Sigmoid colon (tissue), 7 donors: ENCODE data around the gene UBLCP1. TPM values are rescaled to one million over a fixed set of nuclear protein-coding genes. Genes with fewer than 3 reads are reported as not detected.

Experiments
- DNase-seq: peaks from one replicate; pipeline ENCODE4 v3.0.0-alpha.2; 2019
- H3K27ac ChIP-seq, 4 donors: fragments of 200-600 bp; sonication (generic); one replicate each; pipeline ENCODE4 v1.5.1; 2016 to 2019; ENCODE audit warnings: mild to moderate bottlenecking in 1 of 4
- H3K27me3 ChIP-seq, 3 donors: fragments of 200-600 bp; sonication (generic); one replicate each; pipeline ENCODE4 v1.5.1; 2019; ENCODE audit warnings: mild to moderate bottlenecking in 1 of 3
- H3K36me3 ChIP-seq, 4 donors: fragments of 200-600 bp; sonication (generic); one replicate each; pipeline ENCODE4 v1.5.1; 2016 to 2019
- H3K4me1 ChIP-seq, 4 donors: fragments of 200-600 bp; sonication (generic); one replicate each; pipeline ENCODE4 v1.5.1; 2017 to 2019
- H3K4me3 ChIP-seq, 4 donors: fragments of 200-600 bp; sonication (generic); one replicate each; pipeline ENCODE4 v1.5.1; 2017 to 2019; ENCODE audit warnings: mild to moderate bottlenecking in 2 of 4, moderate library complexity in 1 of 4
- H3K9me3 ChIP-seq, 4 donors: fragments of 200-600 bp in 3 of 4; sonication (generic) in 3 of 4; one replicate each; pipeline versions ENCODE4 v1.5.1 to v1.6.1; 2013 to 2019
- CTCF ChIP-seq, 4 experiments: fragments of 450-650 bp in 3 of 4; fragments of 200-600 bp in 1 of 4; IDR thresholded peaks; one replicate each; pipeline ENCODE4 v1.5.1; 2016 to 2019; ENCODE audit warnings: antibody characterized with exemption in 4 of 4, mild to moderate bottlenecking in 3 of 4, moderate library complexity in 2 of 4
- EP300 ChIP-seq, 4 donors: sonication (generic); formaldehyde crosslinking; IDR thresholded peaks; one replicate each; pipeline ENCODE4 v1.6.1; 2017; ENCODE audit warnings: antibody characterized with exemption in 4 of 4
- POLR2A ChIP-seq, 2 donors: fragments of 450-650 bp; IDR thresholded peaks; one replicate each; pipeline ENCODE4 v1.6.1; 2016; ENCODE audit warnings: antibody characterized with exemption in 2 of 2, mild to moderate bottlenecking in 2 of 2, moderate library complexity in 2 of 2
- POLR2AphosphoS5 ChIP-seq, 4 donors: sonication (generic); formaldehyde crosslinking; IDR thresholded peaks; one replicate each; pipeline ENCODE4 v1.6.1; 2017; ENCODE audit warnings: antibody characterized with exemption in 4 of 4
- WGBS, 2 donors: extraction: QIAGEN DNeasy Blood & Tissue Kit; methylation state at CpG; one replicate each; pipeline ENCODE4 v1.1.7; 2013; 5-methylcytosine and 5-hydroxymethylcytosine counted together
- intact Hi-C: fragments of 100-400 bp; cut with DNase I; formaldehyde crosslinking; loops from one replicate; pipeline ENCODE4 v1.15.1; 2023
- polyA plus RNA-seq, 3 donors: library from polyadenylated mRNA; stranded (reverse); fragments of 200-250 nt; gene quantifications; one replicate each; pipeline ENCODE4 v1.2.3, GENCODE V29; 2013
- small RNA-seq, 3 donors: library from RNA; depleted of rRNA; stranded (forward); fragments of <200 nt; gene quantifications; one replicate each; pipeline ENCODE3, GENCODE V24; 2016
- total RNA-seq, 4 donors: library from RNA; depleted of rRNA; stranded (reverse); fragments of >200 nt; gene quantifications; one replicate each; pipeline ENCODE4 v1.1.0, GENCODE V29; 2016
- donor health status: healthy with polysubstance abuse.
- donor health status: Bipolar disorder and iron deficiency.
- donor health status: healthy.

The UBLCP1 gene
- total and polyA plus RNA-seq, 7 donors: 15.0 to 29.6 (median 18.7) TPM

GRCh38 chr5:159333545-159333925 is 70.4 kb downstream of the UBLCP1 start:
- intact Hi-C loops: loop anchor here (5.0 kb wide), 1 partner anchor 654 kb away; no protein-coding TSS in a partner anchor
- WGBS, 2 donors: 86 to 93% methylated on average over 1 of the region's 1 CpG
- Histone ChIP-seq H3K9me3 (no peaks in the 10 kb centered on the region), H3K27ac (no peak overlapping the region), H3K27me3 (peaks cover 0 to 33% (median 16%) of the 10 kb centered on the region in 3 donors), H3K4me3 (no peak overlapping the region), H3K36me3 (no peaks in the 10 kb centered on the region), H3K4me1 (peaks cover 0 to 13% (median 3%) of the 10 kb centered on the region in 4 donors)
- DNase-seq: no peak
- TF ChIP-seq CTCF (IDR thresholded peaks at IDR 0.05): no peak
- no peak for TF ChIP-seq EP300 (IDR thresholded peaks at IDR 0.05)
- no peak for TF ChIP-seq POLR2A (IDR thresholded peaks at IDR 0.05)
- TF ChIP-seq POLR2AphosphoS5 (IDR thresholded peaks at IDR 0.05): no peak

Small RNA genes within 50 kb of the gene (small RNA-seq; reads per million reads assigned to genes)
- 0 reads per million in 3 donors for gene RF00263
- 0 reads per million in 3 donors for gene RNU4ATAC2P

Other genes starting within 250 kb of the UBLCP1 start
- 10 to 100 TPM; 11.9 to 30.5 (median 25.9) TPM for gene EBF1, start 163.4 kb upstream of the UBLCP1 start, total RNA-seq
- gene EBF1, start 163.4 kb upstream of the UBLCP1 start, polyA plus RNA-seq: 1 to 10 TPM in 2 of 3 donors, under 1 TPM in 1; 0.46 to 6.0 (median 4.5) TPM
- 10 to 100 TPM; 30.4 to 54.2 (median 39.5) TPM for gene RNF145, start 53.7 kb upstream of the UBLCP1 start, total RNA-seq
- gene RNF145, start 53.7 kb upstream of the UBLCP1 start, polyA plus RNA-seq: 10 to 100 TPM in 2 of 3 donors, 1 to 10 TPM in 1; 6.5 to 91.0 (median 13.2) TPM
- gene IL12B, start 67.2 kb downstream of the UBLCP1 start, total RNA-seq: not detected
- gene IL12B, start 67.2 kb downstream of the UBLCP1 start, polyA plus RNA-seq: not detected